HEK293T (cell line): ENCODE measurements around the gene FAM53B.
"Not testable (repeated sequence)": the region's sequence is repeated elsewhere in the genome, so short reads cannot be mapped to it uniquely, and the experiment has no call there.

ENCODE experiments used
- ELF4 ChIP-seq: fragments of 450-650 bp; IDR thresholded peaks from 2 replicates; pipeline ENCODE4 v1.6.1; 2017; ENCODE audit warnings: antibody characterized with exemption
- SP1 ChIP-seq: fragments of 450-650 bp; IDR thresholded peaks from 2 replicates; pipeline ENCODE4 v1.6.1; 2017

GRCh38 chr10:124610186-124610585, 134.0 kb downstream of the FAM53B start:
- TF ChIP-seq ELF4, SP1: not testable (repeated sequence)
